ENCODE data around the gene ANKRD12.

The ANKRD12 gene

GRCh38 chr18:9172506-9173127, 36.0 kb downstream of the ANKRD12 start:
- Histone ChIP-seq H3K79me2 (ENCODE audit: insufficient read depth, low read length) (peaks cover 45% of the 10 kb centered on the region), H2AFZ (ENCODE audit: low read length) (no peak overlapping the region), H3K9me2 (replicated peaks; ENCODE audit: low read depth, low read length) (no peaks in the 10 kb centered on the region), H3K4me2 (ENCODE audit: low read depth, low read length, poor library complexity, severe bottlenecking) (no peak overlapping the region), H3F3A (ENCODE audit: low read depth) (no peaks in the 10 kb centered on the region), H3K4me3 (ENCODE audit: low read length, poor library complexity, severe bottlenecking) (no peak overlapping the region), H3K4me1 (ENCODE audit: insufficient read depth, low read length, poor library complexity, severe bottlenecking) (no peaks in the 10 kb centered on the region), H3K36me3 (ENCODE audit: insufficient read depth, low read length) (no peaks in the 10 kb centered on the region), H3K9me3 (ENCODE audit: insufficient read depth, low read depth, low read length) (no peaks in the 10 kb centered on the region), H3K27me3 (ENCODE audit: insufficient read depth, low read length, poor library complexity, severe bottlenecking) (no peaks in the 10 kb centered on the region), H4K20me1 (ENCODE audit: insufficient read depth, low read length, poor library complexity, severe bottlenecking) (no peaks in the 10 kb centered on the region), H3K9ac (ENCODE audit: low read depth, low read length, poor library complexity, severe bottlenecking) (no peak overlapping the region)
- no peak for TF ChIP-seq EZH2phosphoT487 (IDR thresholded peaks at IDR 0.05; ENCODE audit: borderline replicate concordance)
- TF ChIP-seq, protein P1, sequence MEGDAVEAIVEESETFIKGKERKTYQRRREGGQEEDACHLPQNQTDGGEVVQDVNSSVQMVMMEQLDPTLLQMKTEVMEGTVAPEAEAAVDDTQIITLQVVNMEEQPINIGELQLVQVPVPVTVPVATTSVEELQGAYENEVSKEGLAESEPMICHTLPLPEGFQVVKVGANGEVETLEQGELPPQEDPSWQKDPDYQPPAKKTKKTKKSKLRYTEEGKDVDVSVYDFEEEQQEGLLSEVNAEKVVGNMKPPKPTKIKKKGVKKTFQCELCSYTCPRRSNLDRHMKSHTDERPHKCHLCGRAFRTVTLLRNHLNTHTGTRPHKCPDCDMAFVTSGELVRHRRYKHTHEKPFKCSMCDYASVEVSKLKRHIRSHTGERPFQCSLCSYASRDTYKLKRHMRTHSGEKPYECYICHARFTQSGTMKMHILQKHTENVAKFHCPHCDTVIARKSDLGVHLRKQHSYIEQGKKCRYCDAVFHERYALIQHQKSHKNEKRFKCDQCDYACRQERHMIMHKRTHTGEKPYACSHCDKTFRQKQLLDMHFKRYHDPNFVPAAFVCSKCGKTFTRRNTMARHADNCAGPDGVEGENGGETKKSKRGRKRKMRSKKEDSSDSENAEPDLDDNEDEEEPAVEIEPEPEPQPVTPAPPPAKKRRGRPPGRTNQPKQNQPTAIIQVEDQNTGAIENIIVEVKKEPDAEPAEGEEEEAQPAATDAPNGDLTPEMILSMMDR (conservative IDR thresholded peaks at IDR 0.05; ENCODE audit: low read length), result no peak

- Histone ChIP-seq H4K20me1 (ENCODE audit: insufficient read depth, low read length, poor library complexity, severe bottlenecking) (peaks cover 5% of the 10 kb centered on the region), H3K9me3 (ENCODE audit: insufficient read depth, low read depth, low read length) (no peaks in the 10 kb centered on the region), H3K9ac (ENCODE audit: low read depth, low read length, poor library complexity, severe bottlenecking) (no peak overlapping the region), H3K4me2 (ENCODE audit: low read depth, low read length, poor library complexity, severe bottlenecking) (no peak overlapping the region), H3K4me1 (ENCODE audit: insufficient read depth, low read length, poor library complexity, severe bottlenecking) (no peaks in the 10 kb centered on the region), H2AFZ (ENCODE audit: low read length) (no peak overlapping the region), H3K27me3 (ENCODE audit: insufficient read depth, low read length, poor library complexity, severe bottlenecking) (no peaks in the 10 kb centered on the region), H3K4me3 (ENCODE audit: low read length, poor library complexity, severe bottlenecking) (no peak overlapping the region), H3K36me3 (ENCODE audit: insufficient read depth, low read length) (no peaks in the 10 kb centered on the region), H3K79me2 (ENCODE audit: insufficient read depth, low read length) (peaks cover 53% of the 10 kb centered on the region), H3K9me2 (replicated peaks; ENCODE audit: low read depth, low read length) (no peaks in the 10 kb centered on the region), H3F3A (ENCODE audit: low read depth) (no peaks in the 10 kb centered on the region)
- TF ChIP-seq EZH2phosphoT487 (IDR thresholded peaks at IDR 0.05; ENCODE audit: borderline replicate concordance), result no peak
- TF ChIP-seq, protein P1 (conservative IDR thresholded peaks at IDR 0.05; ENCODE audit: low read length), result no peak
These were observed 37.2 kb downstream of the ANKRD12 start for GRCh38 chr18:9173770-9174233.

- no peaks in the 10 kb centered on the region for H3K27me3 ChIP-seq (ENCODE audit: insufficient read depth, low read length, poor library complexity, severe bottlenecking)
- no peaks in the 10 kb centered on the region for H3K9me3 ChIP-seq (ENCODE audit: insufficient read depth, low read depth, low read length)
- H4K20me1 ChIP-seq (ENCODE audit: insufficient read depth, low read length, poor library complexity, severe bottlenecking), result peaks cover 5% of the 10 kb centered on the region
- H3K4me1 ChIP-seq (ENCODE audit: insufficient read depth, low read length, poor library complexity, severe bottlenecking), result no peaks in the 10 kb centered on the region
- no peak overlapping the region for H3K9ac ChIP-seq (ENCODE audit: low read depth, low read length, poor library complexity, severe bottlenecking)
- TF ChIP-seq, protein P1 (conservative IDR thresholded peaks at IDR 0.05; ENCODE audit: low read length), result no peak
- TF ChIP-seq EZH2phosphoT487 (IDR thresholded peaks at IDR 0.05; ENCODE audit: borderline replicate concordance), result no peak
- H2AFZ ChIP-seq (ENCODE audit: low read length), result no peak overlapping the region
- H3K4me3 ChIP-seq (ENCODE audit: low read length, poor library complexity, severe bottlenecking), result no peak overlapping the region
- H3K9me2 ChIP-seq (replicated peaks; ENCODE audit: low read depth, low read length), result no peaks in the 10 kb centered on the region
- peaks cover 58% of the 10 kb centered on the region for H3K79me2 ChIP-seq (ENCODE audit: insufficient read depth, low read length)
- no peaks in the 10 kb centered on the region for H3F3A ChIP-seq (ENCODE audit: low read depth)
- H3K36me3 ChIP-seq (ENCODE audit: insufficient read depth, low read length), result no peaks in the 10 kb centered on the region
- no peak overlapping the region for H3K4me2 ChIP-seq (ENCODE audit: low read depth, low read length, poor library complexity, severe bottlenecking)
These were observed 37.7 kb downstream of the ANKRD12 start for GRCh38 chr18:9174302-9174701.

All from Loucy (cell line).